ENCODE measurements around the gene AQP12B. TPM values are rescaled to one million over a fixed set of nuclear protein-coding genes. Genes with fewer than 3 reads are reported as not detected.

AQP12B gene
- total and polyA plus RNA-seq, 2 of the 13 experiments (the other 11 are each of a cell fraction or from before 2014, with no cell fraction given), result not detected

DNA sequence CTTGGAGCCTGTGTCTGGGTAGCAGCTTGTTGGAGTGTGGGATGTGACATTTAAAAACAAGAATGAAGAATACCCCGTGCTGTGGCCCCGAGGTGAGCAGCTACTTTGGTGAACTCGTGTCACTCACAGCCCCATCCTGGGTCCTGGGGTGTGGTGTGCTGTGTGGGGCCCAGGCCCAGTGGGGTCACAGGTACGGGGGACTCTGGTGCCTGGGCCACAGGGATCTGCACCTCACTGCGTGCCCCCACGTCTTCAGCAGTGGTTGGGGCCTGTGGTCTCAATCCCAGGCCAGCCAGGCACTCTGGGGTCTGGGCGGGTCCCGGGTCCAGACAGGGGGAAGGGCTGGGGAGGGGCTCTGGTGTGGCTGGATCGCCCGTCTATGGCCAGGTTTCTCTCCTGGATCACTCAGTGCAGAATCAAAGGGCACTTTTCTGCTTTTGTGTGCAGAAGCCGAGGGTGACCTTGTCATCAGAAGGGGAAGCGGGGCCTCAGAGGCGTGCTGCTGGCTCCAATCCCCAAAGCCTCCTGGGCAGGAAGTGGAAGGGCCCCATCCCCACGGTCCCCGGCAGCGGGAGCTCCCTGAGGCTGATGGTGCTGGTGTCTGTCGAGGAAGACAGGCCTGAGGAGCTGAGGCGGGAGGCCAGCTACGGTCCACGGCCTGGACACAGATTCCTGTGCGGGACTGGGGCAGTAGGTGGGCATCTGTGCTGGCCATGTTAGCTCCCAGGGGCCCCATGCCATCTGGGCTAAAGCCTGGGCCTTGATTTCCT, 56.0 kb downstream of the AQP12B start (continued):
- TF ChIP-seq ZNF839 (CRISPR knock-in tag; IDR thresholded peaks at IDR 0.05; ENCODE audit: borderline replicate concordance), result 0 out of 2 replicates have a peak, but pooled peaks have one; percentile 68
- TF ChIP-seq ETV6 (CRISPR knock-in tag; conservative IDR thresholded peaks at IDR 0.05), result no peak
- TF ChIP-seq SRY (CRISPR knock-in tag; IDR thresholded peaks at IDR 0.05), result peak; percentile 48; the same call in 1 of the 2 replicates
- no peak for TF ChIP-seq ISX (CRISPR knock-in tag; conservative IDR thresholded peaks at IDR 0.05)
- TF ChIP-seq KDM2A (CRISPR knock-in tag; IDR thresholded peaks at IDR 0.05; ENCODE audit: borderline replicate concordance, low read depth), result peak; percentile 75
- no peak for TF ChIP-seq HNRNPUL1 (IDR thresholded peaks at IDR 0.05; ENCODE audit: low read depth, low read length)
- peak; percentile 77; the same call in 1 of the 2 replicates for TF ChIP-seq ZNF451 (CRISPR knock-in tag; IDR thresholded peaks at IDR 0.05)
- TF ChIP-seq, protein P1, sequence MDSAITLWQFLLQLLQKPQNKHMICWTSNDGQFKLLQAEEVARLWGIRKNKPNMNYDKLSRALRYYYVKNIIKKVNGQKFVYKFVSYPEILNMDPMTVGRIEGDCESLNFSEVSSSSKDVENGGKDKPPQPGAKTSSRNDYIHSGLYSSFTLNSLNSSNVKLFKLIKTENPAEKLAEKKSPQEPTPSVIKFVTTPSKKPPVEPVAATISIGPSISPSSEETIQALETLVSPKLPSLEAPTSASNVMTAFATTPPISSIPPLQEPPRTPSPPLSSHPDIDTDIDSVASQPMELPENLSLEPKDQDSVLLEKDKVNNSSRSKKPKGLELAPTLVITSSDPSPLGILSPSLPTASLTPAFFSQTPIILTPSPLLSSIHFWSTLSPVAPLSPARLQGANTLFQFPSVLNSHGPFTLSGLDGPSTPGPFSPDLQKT (CRISPR knock-in tag; IDR thresholded peaks at IDR 0.05; ENCODE audit: borderline replicate concordance), result no peak
- peak; percentile 68 for TF ChIP-seq HNRNPL (IDR thresholded peaks at IDR 0.05; ENCODE audit: low read depth, low read length)
- TF ChIP-seq, protein P2, sequence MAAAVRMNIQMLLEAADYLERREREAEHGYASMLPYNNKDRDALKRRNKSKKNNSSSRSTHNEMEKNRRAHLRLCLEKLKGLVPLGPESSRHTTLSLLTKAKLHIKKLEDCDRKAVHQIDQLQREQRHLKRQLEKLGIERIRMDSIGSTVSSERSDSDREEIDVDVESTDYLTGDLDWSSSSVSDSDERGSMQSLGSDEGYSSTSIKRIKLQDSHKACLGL (CRISPR knock-in tag; IDR thresholded peaks at IDR 0.05), result peak; percentile 75
- no peak for TF ChIP-seq POLR2AphosphoS2 (IDR thresholded peaks at IDR 0.05; ENCODE audit: low read depth, low read length)
- TF ChIP-seq POLR2AphosphoS5 (IDR thresholded peaks at IDR 0.05; ENCODE audit: low read depth, low read length), result no peak; the same call in 1 of the 2 replicates
- TF ChIP-seq DNMT1 (CRISPR knock-in tag; IDR thresholded peaks at IDR 0.05), result no peak
- TF ChIP-seq ZNF567 (CRISPR knock-in tag; IDR thresholded peaks at IDR 0.05; ENCODE audit: borderline replicate concordance), result 0 out of 2 replicates have a peak, but pooled peaks have one; percentile 34
- TF ChIP-seq, protein P3, sequence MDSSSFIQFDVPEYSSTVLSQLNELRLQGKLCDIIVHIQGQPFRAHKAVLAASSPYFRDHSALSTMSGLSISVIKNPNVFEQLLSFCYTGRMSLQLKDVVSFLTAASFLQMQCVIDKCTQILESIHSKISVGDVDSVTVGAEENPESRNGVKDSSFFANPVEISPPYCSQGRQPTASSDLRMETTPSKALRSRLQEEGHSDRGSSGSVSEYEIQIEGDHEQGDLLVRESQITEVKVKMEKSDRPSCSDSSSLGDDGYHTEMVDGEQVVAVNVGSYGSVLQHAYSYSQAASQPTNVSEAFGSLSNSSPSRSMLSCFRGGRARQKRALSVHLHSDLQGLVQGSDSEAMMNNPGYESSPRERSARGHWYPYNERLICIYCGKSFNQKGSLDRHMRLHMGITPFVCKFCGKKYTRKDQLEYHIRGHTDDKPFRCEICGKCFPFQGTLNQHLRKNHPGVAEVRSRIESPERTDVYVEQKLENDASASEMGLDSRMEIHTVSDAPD (CRISPR knock-in tag; IDR thresholded peaks at IDR 0.05), result peak; percentile 42; the same call in 1 of the 2 replicates
- TF ChIP-seq, protein P4, sequence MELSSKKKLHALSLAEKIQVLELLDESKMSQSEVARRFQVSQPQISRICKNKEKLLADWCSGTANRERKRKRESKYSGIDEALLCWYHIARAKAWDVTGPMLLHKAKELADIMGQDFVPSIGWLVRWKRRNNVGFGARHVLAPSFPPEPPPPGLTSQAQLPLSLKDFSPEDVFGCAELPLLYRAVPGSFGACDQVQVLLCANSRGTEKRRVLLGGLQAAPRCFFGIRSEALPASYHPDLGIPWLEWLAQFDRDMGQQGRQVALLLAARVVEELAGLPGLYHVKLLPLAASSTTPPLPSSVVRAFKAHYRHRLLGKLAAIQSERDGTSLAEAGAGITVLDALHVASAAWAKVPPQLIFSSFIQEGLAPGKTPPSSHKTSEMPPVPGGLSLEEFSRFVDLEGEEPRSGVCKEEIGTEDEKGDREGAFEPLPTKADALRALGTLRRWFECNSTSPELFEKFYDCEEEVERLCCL (CRISPR knock-in tag; IDR thresholded peaks at IDR 0.05; ENCODE audit: borderline replicate concordance), result 0 out of 2 replicates have a peak, but pooled peaks have one; percentile 49
- no peak for TF ChIP-seq U2AF1 (optimal IDR thresholded peaks at IDR 0.05; ENCODE audit: low read depth, low read length)
- no peak for TF ChIP-seq SP1 (IDR thresholded peaks at IDR 0.05)
- peak; percentile 21 for TF ChIP-seq SP1 (CRISPR knock-in tag; IDR thresholded peaks at IDR 0.05)
- TF ChIP-seq CCDC6 (CRISPR knock-in tag; IDR thresholded peaks at IDR 0.05), result no peak
- no peak for TF ChIP-seq ZNF24 (IDR thresholded peaks at IDR 0.05)
- TF ChIP-seq ZNF530 (CRISPR knock-in tag; IDR thresholded peaks at IDR 0.05; ENCODE audit: low read depth), result 0 out of 2 replicates have a peak, but pooled peaks have one; percentile 75
- TF ChIP-seq PHF20 (CRISPR knock-in tag; IDR thresholded peaks at IDR 0.05), result peak; percentile 78
- TF ChIP-seq CC2D1A (CRISPR knock-in tag; IDR thresholded peaks at IDR 0.05), result no peak
- TF ChIP-seq, protein P5, sequence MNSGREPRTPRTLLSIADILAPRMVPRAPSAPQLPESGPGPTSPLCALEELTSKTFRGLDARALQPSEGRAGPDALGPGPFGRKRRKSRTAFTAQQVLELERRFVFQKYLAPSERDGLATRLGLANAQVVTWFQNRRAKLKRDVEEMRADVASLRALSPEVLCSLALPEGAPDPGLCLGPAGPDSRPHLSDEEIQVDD (CRISPR knock-in tag; IDR thresholded peaks at IDR 0.05; ENCODE audit: borderline replicate concordance), result 0 out of 2 replicates have a peak, but pooled peaks have one; percentile 45
- TF ChIP-seq KDM5B (CRISPR knock-in tag; IDR thresholded peaks at IDR 0.05; ENCODE audit: borderline replicate concordance), result peak; percentile 98
- no peak for TF ChIP-seq NBN (conservative IDR thresholded peaks at IDR 0.05)

Data from HepG2 (cell line).